Large intestine (tissue), 3 donors: ENCODE results near the gene EDN3. TPM values are rescaled to one million over a fixed set of nuclear protein-coding genes. Genes with fewer than 3 reads are reported as not detected.

Experiments used
- DNase-seq, 2 donors: peaks; one replicate each; pipeline versions ENCODE4 v3.0.0 to v3.0.0-alpha.2; 2013
- H3K27ac ChIP-seq: one replicate; pipeline ENCODE4 v1.5.1; 2013; ENCODE audit warnings: low read length
- H3K27me3 ChIP-seq: 2 replicates; pipeline ENCODE4 v1.6.1; 2013; ENCODE audit warnings: low read length; ENCODE audit not compliant: control insufficient read depth, insufficient read depth
- H3K36me3 ChIP-seq: 2 replicates; pipeline ENCODE4 v1.6.1; 2013; ENCODE audit warnings: low read length; ENCODE audit not compliant: control insufficient read depth, insufficient read depth
- H3K4me1 ChIP-seq: one replicate; pipeline ENCODE4 v1.6.1; 2013; ENCODE audit warnings: low read length; ENCODE audit not compliant: control insufficient read depth, insufficient read depth
- H3K4me3 ChIP-seq: one replicate; pipeline ENCODE4 v1.5.1; 2013; ENCODE audit warnings: low read length
- H3K9me3 ChIP-seq: one replicate; pipeline ENCODE4 v1.6.1; 2013; ENCODE audit warnings: mild to moderate bottlenecking, low read depth, low read length, moderate library complexity; ENCODE audit not compliant: control insufficient read depth
- WGBS: methylation state at CpG from one replicate; pipeline ENCODE4 v1.1.5; 2013; ENCODE audit warnings: low lambda C conversion rate; ENCODE audit not compliant: insufficient coverage; 5-methylcytosine and 5-hydroxymethylcytosine counted together
- polyA plus RNA-seq: library from polyadenylated mRNA; unstranded; fragments of 120-200 nt; gene quantifications from one replicate; pipeline ENCODE4 v1.2.1, GENCODE V29; 2013

EDN3 gene
- polyA plus RNA-seq, 1 donor, result 17.7 TPM

GRCh38 chr20:59320854-59321647 lies 20.6 kb downstream of the EDN3 start:
- WGBS, result no CpG with 5 or more reads among the region's 16 CpGs
- H3K9me3 ChIP-seq, result no peaks in the 10 kb centered on the region
- H3K27me3 ChIP-seq, result no peaks in the 10 kb centered on the region
- peaks cover 49% of the 10 kb centered on the region for H3K4me1 ChIP-seq
- no peaks in the 10 kb centered on the region for H3K36me3 ChIP-seq
- no peak overlapping the region for H3K4me3 ChIP-seq
- peak; percentile 88 to 94 for DNase-seq
- H3K27ac ChIP-seq, result peak overlapping the region; percentile 67

DNA sequence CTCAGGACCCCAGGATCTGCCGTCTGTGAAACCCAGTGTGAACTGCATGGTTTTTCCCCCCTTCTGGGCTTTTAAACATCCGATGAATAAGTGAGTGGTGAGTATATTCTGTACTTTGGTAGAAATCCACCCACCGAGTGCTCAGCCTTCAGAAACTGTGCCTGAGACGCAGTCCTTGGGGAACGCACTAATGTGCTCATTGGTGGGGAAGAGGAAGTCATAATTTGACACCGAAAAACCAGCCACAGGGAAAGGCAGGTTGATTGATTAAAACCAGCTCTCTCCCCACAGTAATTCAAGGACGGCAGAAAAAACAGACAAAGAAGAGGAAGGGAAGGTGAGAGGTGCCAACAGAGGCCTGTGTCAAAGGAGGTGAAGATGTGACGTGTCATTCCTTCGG lies 21.7 kb downstream of the EDN3 start:
- WGBS, result no CpG with 5 or more reads among the region's 9 CpGs
- Histone ChIP-seq H3K36me3 (no peaks in the 10 kb centered on the region), H3K9me3 (no peaks in the 10 kb centered on the region), H3K4me3 (no peak overlapping the region), H3K4me1 (peaks cover 38% of the 10 kb centered on the region), H3K27ac (no peak overlapping the region), H3K27me3 (no peaks in the 10 kb centered on the region)
- no peak for DNase-seq

- Histone ChIP-seq H3K4me1 (peaks cover 33% of the 10 kb centered on the region), H3K27ac (no peak overlapping the region), H3K9me3 (no peaks in the 10 kb centered on the region), H3K4me3 (no peak overlapping the region), H3K36me3 (no peaks in the 10 kb centered on the region), H3K27me3 (peaks cover 3% of the 10 kb centered on the region)
- DNase-seq, result no peak
- WGBS, result 85% methylated on average over 2 of the region's 17 CpGs
Measured at GRCh38 chr20:59322585-59323454, 22.4 kb downstream of the EDN3 start.

DNA sequence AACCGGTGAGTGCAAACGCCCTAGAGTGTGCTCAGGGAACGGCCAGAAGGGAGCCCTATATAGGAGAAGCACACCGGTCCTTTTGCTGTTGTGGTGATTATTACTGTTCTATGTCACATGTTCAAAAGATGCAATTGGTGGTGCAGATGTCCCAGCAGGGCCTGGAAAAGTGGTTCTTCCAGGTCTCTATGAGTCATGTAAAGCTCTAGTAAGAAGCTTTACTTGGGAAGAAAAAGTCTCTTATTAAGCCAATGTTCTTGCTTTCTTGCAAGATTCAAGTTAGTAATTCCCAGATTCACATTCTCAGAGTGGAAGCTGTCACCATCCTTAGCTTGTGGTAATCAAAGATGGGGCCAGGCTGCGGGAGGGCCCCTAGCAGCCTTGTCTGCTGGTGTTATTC lies 23.3 kb downstream of the EDN3 start:
- H3K27me3 ChIP-seq, result peaks cover 3% of the 10 kb centered on the region
- H3K36me3 ChIP-seq, result no peaks in the 10 kb centered on the region
- no CpG with 5 or more reads among the region's 5 CpGs for WGBS
- H3K9me3 ChIP-seq, result no peaks in the 10 kb centered on the region
- peaks cover 24% of the 10 kb centered on the region for H3K4me1 ChIP-seq
- H3K4me3 ChIP-seq, result no peak overlapping the region
- DNase-seq, result no peak
- no peak overlapping the region for H3K27ac ChIP-seq

DNA sequence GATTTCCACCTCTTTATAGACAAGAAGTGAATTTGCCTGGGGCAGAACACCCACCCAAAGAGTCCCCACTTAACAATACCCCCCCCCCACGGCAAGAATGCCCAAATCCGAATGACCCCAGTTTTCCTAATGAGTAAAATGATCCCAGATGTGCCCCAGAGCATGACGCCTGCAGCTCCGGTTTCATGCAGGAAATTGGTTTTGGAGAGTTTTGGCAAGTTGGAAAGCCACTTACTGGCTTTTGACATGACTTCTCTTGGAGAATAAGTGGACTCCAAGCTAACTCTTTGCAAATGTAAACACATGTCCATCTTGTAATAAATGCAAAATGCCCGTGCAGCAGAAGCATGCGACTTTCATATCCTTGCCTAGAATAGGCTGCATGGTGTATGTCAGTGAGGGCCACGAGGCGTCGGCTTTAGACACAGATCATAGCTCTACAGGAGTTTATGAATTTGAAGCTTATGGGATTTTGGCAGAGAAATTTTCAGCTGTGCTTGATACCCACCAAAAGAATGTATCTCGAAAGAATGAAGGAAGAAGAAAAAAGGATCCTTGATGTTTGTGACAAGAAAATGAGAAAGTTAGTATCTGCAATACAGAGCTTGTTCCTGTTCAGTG lies 24.2 kb downstream of the EDN3 start:
- H3K27ac ChIP-seq, result no peak overlapping the region
- no CpG with 5 or more reads among the region's 10 CpGs for WGBS
- DNase-seq, result no peak
- H3K36me3 ChIP-seq, result no peaks in the 10 kb centered on the region
- H3K9me3 ChIP-seq, result no peaks in the 10 kb centered on the region
- H3K4me1 ChIP-seq, result peaks cover 18% of the 10 kb centered on the region
- H3K27me3 ChIP-seq, result peaks cover 3% of the 10 kb centered on the region
- H3K4me3 ChIP-seq, result no peak overlapping the region

GRCh38 chr20:59325142-59325523 lies 24.7 kb downstream of the EDN3 start:
- no peak for DNase-seq
- no peak overlapping the region for H3K4me3 ChIP-seq
- no peaks in the 10 kb centered on the region for H3K36me3 ChIP-seq
- no peaks in the 10 kb centered on the region for H3K9me3 ChIP-seq
- H3K27ac ChIP-seq, result no peak overlapping the region
- peaks cover 14% of the 10 kb centered on the region for H3K4me1 ChIP-seq
- H3K27me3 ChIP-seq, result peaks cover 3% of the 10 kb centered on the region
- 100% methylated on average over 1 of the region's 10 CpGs for WGBS

- Histone ChIP-seq H3K9me3 (no peaks in the 10 kb centered on the region), H3K4me1 (peaks cover 4% of the 10 kb centered on the region), H3K36me3 (no peaks in the 10 kb centered on the region), H3K27me3 (peaks cover 3% of the 10 kb centered on the region), H3K4me3 (no peak overlapping the region), H3K27ac (no peak overlapping the region)
- DNase-seq, result no peak
- WGBS, result no CpG with 5 or more reads among the region's 2 CpGs
Measured at GRCh38 chr20:59326188-59326587, 25.8 kb downstream of the EDN3 start.

DNA sequence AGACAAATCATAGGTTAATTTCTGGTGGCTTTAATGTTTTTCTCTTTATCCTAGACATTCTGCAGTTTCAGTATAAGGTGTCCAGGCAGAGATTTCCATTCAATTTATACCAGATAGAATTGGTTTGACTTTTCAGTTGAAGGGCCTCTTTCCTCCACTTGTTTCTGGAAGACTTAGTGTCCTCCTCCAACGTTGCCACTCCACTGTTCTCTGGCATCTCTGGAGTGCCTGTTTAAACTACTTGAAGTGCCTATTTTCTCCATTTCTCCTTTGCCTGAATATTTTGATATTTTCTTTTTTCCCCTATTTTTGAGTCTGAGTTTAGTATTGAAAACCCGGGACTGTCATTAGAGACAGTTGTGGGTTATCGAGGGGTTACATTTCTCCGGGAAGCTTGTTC lies 27.7 kb downstream of the EDN3 start:
- DNase-seq, result no peak
- peaks cover 3% of the 10 kb centered on the region for H3K4me1 ChIP-seq
- H3K36me3 ChIP-seq, result no peaks in the 10 kb centered on the region
- H3K27me3 ChIP-seq, result peaks cover 3% of the 10 kb centered on the region
- no peaks in the 10 kb centered on the region for H3K9me3 ChIP-seq
- no peak overlapping the region for H3K4me3 ChIP-seq
- no peak overlapping the region for H3K27ac ChIP-seq
- WGBS, result 78% methylated on average over 2 of the region's 4 CpGs

- WGBS, result no CpG with 5 or more reads among the region's 12 CpGs
Measured at GRCh38 chr20:59331721-59332329, 31.4 kb downstream of the EDN3 start.

DNA sequence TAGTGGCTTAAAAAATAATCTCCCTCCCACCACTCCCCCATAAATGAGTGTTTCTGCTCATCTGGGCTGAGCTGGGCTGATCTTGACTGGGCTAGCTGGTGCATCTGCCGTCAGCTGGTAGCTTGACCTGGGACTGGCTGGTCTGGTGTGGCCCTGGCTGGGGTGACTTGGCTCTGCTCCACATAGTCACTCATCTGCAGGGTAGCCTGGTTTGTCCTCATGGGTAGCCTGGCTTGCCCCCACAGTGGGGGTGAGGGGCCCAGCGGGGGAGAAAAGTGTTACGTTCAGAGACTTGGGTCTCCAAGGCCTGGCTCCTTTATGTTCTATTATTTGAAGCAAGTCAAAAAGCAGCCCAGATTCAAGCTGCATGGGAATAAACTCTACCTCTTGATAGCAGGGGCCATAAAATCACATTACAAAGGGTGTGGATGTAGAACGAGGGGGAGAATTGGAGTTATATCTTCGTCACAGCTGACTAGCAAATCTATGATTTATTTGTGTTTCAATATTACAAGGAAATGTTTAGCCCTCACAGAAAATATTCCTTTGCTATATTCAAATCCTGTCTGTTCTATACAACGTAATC lies 32.9 kb downstream of the EDN3 start:
- H3K4me3 ChIP-seq, result no peak overlapping the region
- no peak for DNase-seq
- WGBS, result no CpG with 5 or more reads among the region's 6 CpGs
- no peak overlapping the region for H3K27ac ChIP-seq
- no peaks in the 10 kb centered on the region for H3K9me3 ChIP-seq
- peaks cover 2% of the 10 kb centered on the region for H3K27me3 ChIP-seq
- H3K4me1 ChIP-seq, result peaks cover 3% of the 10 kb centered on the region
- H3K36me3 ChIP-seq, result no peaks in the 10 kb centered on the region

More at GRCh38 chr20:59331721-59332329, 31.4 kb downstream of the EDN3 start:
- Histone ChIP-seq H3K4me3 (no peak overlapping the region), H3K4me1 (peaks cover 3% of the 10 kb centered on the region), H3K36me3 (no peaks in the 10 kb centered on the region), H3K9me3 (no peaks in the 10 kb centered on the region), H3K27ac (no peak overlapping the region), H3K27me3 (peaks cover 5% of the 10 kb centered on the region)
- no peak for DNase-seq
